ENCODE measurements around the gene MYD88.
A peak's percentile ranks its signal among the peaks of the same experiment; 100 is the strongest.
"Not testable (repeated sequence)": the region's sequence is repeated elsewhere in the genome, so short reads cannot be mapped to it uniquely, and the experiment has no call there.

The MYD88 gene

DNA sequence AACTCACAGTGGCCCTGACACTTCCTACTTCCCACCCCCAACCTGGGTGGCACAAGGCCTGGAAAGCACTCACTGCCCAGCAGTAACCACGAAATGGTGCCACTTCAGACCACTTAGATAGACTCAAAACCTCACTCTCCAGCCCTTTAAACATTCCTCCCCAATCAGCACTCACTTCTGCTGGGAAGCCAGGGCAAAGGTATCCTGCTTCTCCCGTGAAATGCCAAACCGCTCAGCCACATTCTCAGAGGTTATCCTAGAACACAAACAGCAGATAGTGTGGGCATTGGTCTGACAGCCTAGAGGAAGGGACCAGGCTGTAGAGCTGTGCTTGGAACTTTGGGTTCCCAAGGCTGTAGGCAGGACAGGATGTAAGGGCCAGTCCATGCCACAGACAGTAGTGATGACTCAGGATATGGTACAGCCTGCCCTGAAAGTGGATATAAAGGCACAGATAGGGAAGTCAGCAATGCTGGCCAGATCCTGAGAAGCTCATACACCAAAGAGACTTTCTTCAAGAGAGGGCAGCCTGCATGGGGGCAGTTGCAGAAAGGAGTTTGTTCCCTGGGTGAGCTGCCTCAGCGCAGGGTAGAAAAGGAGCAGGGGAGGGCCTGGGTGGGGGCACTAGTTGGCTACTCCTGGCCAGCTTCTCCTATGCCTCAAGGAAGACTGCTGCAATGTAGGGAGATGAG, 10.7 kb upstream of the MYD88 start:
- peak; percentile 8 for DNase-seq

DNA sequence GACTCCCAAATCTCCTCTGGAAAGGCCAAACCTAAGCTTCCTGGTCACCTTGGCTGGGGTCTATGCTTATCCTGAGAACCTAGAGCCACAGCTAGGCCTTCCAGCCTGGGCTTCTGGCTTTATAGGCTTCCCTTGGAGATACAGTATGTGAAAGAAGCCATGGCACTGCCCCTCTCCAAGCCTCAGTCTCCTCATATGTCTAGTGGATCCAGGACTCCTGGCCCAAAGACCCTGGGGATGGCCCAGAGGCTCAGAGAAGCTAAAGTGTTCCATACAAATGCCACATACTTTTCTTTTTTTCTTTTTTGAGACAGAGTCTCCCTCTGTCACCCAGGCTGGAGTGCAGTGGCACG, 10.2 kb upstream of the MYD88 start:
- peak; percentile 10 for DNase-seq

DNA sequence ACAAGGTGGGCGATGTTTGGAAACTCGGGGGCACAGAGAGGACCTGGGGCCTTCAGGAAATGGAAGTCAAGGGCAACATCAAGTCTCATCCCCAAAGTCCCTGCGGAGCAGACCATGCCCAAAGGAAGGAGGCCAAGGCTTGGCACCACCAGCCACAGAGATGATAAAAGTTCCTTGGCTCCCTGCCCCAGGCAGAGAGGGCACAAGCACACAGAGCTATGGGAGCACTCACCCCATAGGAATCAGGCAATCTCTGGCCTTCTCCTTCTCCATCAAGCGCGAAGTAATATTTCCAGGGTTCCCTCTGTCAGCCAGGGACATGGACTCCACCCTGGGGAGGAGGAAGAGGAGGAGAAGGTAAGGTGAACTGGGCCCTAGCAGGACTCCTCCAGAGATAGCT, 9.4 kb upstream of the MYD88 start:
- peak; percentile 12 for DNase-seq

DNA sequence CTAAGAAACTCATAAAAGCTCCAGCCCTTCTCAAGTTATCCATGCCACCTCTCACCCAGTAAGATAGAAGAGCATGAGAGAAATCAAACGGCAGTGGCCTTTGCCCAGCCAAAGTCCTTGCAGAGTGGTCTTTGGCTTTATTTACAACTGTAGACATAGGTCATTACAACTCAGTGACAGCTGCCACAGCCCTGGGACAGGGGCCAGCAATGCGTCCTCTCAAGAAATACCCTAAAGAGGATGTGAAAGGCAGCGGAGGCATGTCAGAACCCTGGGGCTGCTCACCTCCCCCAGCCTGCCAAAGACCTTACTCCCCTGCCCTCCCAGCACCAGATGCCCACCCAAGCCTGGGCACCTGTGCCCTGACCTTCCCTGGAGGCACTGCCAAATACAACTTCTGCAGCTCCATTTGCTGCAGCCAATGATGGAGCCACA, 7.8 kb upstream of the MYD88 start:
- DNase-seq: no peak

DNA sequence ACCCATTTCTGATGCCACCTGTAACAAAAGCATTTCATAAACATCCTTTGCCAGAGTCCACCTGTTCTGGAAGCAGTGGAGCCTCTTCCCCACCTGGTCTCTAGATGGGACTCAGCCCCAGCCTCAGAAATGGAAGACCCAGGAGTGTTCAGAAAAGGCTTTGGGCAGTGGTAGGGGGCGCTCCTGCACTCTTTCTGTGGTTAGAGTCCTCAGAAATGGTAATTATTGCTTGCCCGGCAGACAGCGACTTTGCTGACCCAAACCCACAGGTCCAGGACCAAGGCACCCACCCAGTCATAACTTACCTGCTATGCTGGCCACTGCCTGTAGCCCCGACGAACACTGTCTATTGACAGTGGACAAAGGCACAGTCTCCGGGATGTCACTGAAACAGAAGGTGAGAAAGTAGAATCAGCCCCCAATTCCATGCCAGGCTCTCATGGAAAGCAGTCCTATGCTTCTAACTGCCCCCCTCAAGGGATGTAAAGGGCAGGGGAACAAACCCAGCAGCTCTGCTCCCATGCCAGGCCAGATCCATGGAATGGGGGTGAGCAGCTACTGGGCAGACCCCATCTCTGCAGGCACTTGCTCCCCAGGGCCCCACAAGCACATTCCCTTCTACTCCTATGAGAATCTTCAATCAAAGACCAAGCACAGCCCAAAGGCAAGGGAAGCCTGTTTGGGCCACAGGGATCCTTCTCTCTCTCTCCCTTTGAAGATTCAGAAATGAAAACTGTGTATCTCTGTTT, 6.7 kb upstream of the MYD88 start:
- peak; percentile 63 for DNase-seq

DNA sequence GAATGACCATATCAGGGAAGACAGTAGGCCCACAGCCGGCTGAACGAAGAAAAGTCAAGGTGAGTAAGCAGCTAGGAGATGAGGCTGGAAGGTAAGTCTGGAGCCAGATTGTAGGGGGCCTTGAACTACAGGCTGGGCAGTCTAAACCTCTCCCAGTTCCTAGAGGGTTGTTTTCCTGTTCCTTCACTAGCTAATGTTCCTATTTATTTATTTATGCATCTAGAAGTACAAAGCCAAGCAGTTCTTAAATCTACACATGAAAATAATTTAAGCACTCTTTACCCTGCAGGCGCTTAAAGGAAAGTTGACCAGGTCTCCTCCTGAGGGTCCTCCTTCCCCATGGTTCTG, 5.3 kb upstream of the MYD88 start:
- no peak for DNase-seq

DNA sequence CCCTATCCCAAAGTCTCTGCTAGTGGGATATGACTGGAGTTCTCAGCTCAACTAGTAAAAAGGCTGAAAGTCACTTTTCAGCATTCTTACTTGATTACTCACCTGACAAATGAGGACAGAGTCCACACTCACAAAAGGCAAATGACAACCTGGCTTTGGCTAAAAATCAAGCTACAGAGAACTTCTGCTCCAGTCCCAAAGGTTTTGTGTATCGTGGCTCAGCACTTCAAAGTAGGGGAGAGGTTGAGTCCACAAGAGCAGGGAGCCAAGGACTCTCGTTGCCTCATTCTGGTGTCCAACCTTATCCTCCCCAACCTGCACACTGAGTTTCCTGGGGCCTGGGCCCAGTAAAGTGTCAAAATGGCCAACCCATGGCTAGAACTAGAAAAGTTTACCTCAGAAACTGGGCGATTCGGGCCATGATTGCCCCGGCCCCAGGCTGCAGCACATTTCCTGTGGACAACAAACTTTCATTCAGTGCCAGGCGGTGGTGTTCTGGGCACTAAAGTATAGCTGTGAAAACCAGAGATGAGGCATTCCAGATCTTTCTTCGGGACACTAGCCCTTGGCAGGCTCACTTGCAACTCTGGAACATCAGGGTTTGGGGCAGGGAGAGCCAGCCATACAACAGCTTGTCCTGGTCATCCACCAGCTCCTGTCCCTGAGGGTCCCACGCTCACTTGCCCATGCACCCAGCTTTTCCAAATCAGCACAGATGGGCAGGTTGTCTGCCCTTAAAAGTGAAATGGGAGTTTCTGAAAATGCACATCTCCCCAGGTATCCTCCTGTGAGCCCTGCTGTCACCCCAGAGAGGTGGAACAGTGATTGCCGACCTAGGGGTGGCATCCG, 4.7 kb upstream of the MYD88 start:
- no peak for DNase-seq

DNA sequence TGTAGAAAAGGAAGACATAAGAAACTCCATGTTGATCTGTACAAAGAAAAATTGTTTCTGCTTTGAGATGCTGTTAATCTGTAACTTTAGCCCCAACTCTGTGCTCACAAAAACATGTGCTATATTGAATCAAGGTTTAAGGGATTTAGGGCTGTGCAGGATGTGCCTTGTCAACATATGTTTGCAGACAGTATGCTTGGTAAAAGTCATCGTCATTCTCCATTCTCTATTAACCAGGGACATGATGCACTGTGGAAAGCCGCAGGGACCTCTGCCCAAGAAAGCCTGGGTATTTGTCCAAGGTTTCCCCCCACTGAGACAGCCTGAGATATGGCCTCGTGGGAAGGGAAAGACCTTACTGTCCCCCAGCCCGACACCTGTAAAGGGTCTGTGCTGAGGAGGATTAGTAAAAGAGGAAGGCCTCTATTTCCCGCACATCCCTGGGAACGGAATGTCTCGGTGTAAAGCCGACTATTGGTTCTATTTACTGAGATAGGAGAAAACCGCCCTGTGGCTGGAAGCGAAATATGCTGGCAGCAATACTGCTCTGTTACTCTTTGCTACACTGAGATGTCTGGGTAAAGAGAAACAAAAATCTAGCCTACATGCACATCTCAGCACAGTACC, 3.8 kb upstream of the MYD88 start:
- DNase-seq: not testable (repeated sequence)

DNA sequence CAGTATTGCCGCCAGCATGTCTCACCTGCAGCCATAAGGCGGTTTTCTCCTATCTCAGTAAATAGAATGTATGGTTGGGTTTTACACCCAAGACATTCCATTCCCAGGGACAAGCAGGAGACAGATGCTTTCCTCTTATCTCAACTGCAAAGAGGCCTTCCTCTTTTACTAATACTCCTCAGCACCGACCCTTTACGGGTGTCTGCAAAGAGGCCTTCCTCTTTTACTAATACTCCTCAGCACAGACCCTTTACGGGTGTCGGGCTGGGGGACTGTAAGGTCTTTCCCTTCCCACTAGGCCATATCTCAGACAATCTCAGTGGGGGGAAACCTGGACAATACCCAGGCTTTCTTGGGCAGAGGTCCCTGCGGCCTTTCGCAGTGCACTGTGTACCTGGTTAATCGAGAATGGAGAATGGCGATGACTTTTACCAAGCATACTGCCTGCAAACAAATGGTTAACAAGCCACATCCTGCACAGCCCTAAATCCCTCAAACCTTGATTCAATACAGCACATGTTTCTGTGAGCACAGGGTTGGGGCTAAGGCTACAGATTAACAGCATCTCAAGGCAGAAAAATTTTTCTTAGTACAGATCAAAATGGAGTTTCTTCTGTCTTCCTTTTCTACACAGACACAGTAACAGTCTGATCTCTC, 2.7 kb upstream of the MYD88 start:
- peak; percentile 23 for DNase-seq

DNA sequence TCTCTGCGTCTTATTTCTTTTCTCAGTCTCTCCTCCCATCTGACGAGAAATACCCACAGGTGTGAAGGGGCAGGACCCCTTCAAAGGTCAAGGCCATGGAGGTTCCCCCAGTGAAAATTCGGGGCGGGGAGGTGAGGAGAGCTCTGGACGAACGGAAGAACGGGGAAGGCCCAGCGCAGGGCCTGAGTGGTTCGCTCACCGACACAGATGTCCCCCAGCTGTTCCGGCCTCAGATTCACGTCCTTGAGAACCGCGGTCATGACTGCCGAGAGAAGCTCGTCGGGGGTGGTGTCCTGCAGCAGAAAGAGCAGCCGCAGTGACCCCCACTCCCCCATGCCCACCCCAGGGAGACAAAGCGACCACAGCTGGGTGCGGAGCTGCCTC, 2.1 kb upstream of the MYD88 start:
- peak; percentile 44 for DNase-seq

DNA sequence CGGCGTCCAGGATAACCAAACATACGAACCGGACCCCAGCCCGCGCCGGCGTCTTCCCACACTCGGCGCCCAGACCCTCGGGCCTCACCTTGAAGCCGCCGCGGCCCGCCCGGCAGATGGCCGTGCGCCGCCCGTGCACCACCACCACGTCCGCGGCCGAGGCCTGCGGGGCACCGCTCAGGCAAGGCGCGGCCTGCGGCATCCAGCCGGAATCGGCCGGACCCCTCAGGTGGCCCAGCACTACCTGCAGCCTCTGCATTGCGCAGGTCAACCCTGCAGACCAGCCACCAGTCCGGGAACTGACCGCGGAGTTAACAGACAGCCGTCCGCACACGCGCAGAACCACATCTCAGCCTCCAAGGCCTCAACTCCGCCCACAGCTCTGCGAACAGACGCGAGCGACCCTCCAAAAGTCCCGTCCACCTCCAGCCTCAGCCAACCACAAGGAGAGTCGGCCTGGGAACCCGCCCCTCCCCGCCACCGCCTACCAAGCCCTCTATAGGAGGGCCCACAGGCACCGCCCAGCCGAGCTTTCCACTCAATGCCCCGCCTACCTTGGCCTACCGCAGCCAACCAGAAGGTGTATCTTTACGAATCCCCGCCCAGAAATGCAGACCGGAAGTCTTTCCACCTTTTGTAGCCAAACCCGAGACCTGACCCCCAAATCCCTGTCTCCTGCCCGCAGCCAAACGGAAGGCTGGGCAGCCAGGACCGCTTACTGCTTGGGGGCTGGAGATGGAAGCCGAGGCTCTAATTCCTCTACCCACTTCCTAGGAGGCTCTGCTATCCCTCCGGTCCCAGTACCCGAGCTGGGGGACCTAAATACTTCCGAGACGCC, 1.5 kb upstream of the MYD88 start, which contains the start of gene ACAA1:
Gene ACAA1 (minus strand): TSS at position 351 of the 838 bp plus-strand sequence. CDS start 92 bp downstream, at position 259.
- DNase-seq: peak; percentile 99

DNA sequence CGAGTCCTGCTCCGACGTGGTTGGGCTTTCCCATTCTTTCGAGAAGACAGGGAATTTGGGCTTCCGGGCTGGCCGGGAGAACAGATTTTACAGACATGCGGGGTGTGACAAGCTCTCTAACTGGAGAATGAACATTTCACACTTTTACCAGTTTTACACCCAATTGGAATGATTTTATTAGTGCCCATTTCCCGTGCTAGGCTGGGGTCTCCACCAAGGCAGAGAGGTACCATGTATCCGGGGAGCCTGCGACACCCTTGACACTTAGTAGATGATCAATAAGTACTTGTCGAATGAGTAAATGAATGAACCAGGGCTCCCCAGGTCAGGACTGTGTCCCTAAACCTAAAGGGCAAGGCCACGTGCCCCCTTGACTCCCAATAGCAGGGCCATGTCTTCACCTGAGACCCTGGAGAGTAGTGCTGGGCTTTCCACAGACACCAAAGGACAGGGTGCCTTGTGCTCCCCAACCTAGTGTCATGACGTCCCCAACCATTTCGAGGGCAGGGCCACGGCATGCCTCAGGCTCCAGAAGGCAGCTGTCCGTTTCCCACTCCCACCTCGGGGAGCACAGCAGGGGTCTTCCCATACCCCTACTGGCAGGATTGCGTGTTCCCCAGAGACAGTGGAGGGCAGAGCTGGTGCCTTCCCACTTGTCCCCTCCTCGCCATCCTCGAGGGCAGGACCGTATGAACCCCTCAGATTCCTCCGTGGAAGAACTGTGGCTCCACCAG, 679 bp upstream of the MYD88 start:
- DNase-seq: peak; percentile 54

DNA sequence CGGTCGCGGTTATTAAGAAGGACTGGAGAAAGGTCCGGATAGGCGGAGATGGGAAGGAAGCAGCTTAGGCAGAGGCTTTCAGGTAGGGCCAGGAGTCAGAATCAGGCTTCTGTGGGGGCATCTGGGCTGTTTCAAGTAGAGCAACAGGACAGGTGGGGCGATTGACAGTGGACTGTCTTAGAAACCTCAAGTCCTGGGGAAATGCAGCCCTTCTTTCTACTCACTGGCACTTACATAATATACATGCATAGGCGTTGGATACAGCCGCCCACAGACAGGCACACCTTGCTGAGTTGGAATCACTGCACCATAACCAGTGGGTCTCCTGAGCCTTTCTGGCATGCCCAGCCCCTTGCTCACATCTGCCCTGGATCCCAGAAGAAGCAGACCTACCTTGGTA, 730 bp downstream of the MYD88 start:
- peak; percentile 28 for DNase-seq

DNA sequence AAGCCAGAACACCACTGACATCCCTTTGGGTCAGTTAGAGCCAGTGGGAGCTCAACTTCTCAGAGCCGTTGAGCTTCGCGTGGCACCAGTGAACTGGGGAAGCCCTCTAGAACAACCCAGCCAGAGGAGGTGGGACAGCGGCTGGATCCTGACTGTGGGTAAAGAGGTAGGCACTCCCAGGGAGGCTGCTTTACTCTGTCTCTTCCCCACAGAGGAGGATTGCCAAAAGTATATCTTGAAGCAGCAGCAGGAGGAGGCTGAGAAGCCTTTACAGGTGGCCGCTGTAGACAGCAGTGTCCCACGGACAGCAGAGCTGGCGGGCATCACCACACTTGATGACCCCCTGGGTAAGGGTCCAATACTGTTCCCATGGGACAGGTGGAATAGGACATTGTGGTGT, 1.2 kb downstream of the MYD88 start:
- peak; percentile 22 for DNase-seq

DNA sequence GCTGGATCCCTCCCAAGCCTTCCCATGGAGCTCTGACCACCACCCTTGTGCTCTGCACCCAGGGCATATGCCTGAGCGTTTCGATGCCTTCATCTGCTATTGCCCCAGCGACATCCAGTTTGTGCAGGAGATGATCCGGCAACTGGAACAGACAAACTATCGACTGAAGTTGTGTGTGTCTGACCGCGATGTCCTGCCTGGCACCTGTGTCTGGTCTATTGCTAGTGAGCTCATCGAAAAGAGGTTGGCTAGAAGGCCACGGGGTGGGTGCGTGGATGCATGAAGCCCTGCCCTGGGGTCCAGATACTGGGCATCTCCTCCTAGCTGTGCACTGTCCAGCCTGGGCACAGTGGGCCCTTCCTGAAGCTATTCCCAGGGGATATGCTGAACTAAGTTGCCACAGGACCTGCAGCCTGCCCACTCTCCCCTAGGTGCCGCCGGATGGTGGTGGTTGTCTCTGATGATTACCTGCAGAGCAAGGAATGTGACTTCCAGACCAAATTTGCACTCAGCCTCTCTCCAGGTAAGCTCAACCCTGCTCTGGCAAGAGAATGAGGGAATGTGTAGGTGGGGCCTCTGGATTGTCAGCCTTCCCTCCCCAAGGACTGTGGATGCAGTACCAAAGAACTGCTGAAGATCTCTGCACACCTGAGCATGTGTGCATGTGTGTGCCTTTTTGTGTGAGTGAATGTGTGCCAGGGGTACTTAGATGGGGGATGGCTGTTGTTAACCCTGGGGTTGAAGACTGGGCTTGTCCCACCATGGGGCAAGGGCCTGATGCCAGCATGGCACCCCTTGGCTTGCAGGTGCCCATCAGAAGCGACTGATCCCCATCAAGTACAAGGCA, 2.1 kb downstream of the MYD88 start:
- DNase-seq: peak; percentile 18

DNA sequence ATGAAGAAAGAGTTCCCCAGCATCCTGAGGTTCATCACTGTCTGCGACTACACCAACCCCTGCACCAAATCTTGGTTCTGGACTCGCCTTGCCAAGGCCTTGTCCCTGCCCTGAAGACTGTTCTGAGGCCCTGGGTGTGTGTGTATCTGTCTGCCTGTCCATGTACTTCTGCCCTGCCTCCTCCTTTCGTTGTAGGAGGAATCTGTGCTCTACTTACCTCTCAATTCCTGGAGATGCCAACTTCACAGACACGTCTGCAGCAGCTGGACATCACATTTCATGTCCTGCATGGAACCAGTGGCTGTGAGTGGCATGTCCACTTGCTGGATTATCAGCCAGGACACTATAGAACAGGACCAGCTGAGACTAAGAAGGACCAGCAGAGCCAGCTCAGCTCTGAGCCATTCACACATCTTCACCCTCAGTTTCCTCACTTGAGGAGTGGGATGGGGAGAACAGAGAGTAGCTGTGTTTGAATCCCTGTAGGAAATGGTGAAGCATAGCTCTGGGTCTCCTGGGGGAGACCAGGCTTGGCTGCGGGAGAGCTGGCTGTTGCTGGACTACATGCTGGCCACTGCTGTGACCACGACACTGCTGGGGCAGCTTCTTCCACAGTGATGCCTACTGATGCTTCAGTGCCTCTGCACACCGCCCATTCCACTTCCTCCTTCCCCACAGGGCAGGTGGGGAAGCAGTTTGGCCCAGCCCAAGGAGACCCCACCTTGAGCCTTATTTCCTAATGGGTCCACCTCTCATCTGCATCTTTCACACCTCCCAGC, 2.9 kb downstream of the MYD88 start:
- DNase-seq: peak; percentile 18

DNA sequence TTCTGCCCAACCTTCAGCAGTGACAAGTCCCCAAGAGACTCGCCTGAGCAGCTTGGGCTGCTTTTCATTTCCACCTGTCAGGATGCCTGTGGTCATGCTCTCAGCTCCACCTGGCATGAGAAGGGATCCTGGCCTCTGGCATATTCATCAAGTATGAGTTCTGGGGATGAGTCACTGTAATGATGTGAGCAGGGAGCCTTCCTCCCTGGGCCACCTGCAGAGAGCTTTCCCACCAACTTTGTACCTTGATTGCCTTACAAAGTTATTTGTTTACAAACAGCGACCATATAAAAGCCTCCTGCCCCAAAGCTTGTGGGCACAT, 3.5 kb downstream of the MYD88 start:
- DNase-seq: peak; percentile 21

DNA sequence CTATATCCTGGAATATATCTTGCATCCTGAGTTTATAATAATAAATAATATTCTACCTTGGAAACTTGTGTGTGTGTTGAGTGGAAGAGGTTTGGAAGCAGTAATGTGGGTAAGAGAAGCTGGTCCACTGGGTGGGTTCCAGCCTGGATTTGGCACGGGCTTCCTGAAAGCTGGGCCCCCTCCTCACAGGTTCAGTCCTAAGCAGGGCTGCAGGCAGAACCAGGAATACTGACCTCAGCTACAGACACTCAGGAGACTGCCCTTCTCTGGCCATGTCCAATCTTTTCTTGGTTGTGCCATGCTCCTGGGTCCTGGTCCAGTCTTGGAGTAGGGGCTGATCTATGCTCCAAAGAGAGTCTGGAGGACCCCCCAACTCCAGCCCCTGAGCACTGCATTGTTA, 4.5 kb downstream of the MYD88 start:
- DNase-seq: no peak

DNA sequence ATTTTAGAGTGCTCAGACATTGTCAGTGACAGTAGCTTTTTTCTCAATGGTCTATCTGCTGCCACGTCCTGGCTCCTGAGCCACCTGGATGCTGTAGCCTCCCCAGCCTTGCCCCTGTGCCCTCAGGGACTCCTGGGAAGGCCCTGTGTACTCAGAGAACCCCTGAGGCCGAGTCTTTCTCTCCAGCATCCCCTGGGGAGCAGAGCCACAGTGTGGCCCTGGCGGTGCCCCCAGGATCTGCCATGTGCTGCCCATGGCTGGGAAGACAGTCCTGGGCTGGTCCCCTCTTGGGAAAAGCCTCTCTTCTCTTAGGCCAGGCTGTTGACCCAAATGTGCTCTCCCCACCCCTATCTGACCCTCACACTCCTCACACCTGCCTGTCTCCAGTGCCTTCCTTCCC, 5.0 kb downstream of the MYD88 start:
- DNase-seq: peak; percentile 17
